Progenitor cell of endocrine pancreas (in vitro differentiated cells): ENCODE measurements around the gene SUGCT. TPM values are rescaled to one million over a fixed set of nuclear protein-coding genes. Genes with fewer than 3 reads are reported as not detected.

Source experiments
- DNase-seq: peaks from one replicate; pipeline ENCODE4 v3.0.0; 2021; ENCODE audit warnings: low spot score; ENCODE audit not compliant: unreplicated experiment
- H3K27ac Mint-ChIP-seq: 2 replicates; pipeline ENCODE4 v1.8.0; 2021; ENCODE audit warnings: mild to moderate bottlenecking, moderate library complexity, mixed read lengths
- H3K27me3 Mint-ChIP-seq: 2 replicates; pipeline ENCODE4 v1.8.0; 2021; ENCODE audit warnings: mixed read lengths
- H3K36me3 Mint-ChIP-seq: 2 replicates; pipeline ENCODE4 v1.8.0; 2022; ENCODE audit warnings: mixed read lengths; ENCODE audit not compliant: insufficient read depth
- H3K4me1 Mint-ChIP-seq: 2 replicates; pipeline ENCODE4 v1.8.0; 2021; ENCODE audit warnings: low read depth, mixed read lengths
- H3K4me3 Mint-ChIP-seq: 2 replicates; pipeline ENCODE4 v1.8.0; 2021; ENCODE audit warnings: low read depth, mild to moderate bottlenecking, moderate library complexity, mixed read lengths
- H3K9me3 Mint-ChIP-seq: 2 replicates; pipeline ENCODE4 v1.8.0; 2021; ENCODE audit warnings: low read depth, mixed read lengths
- total RNA-seq: library from RNA; stranded (reverse); gene quantifications from 2 replicates; pipeline ENCODE4 v1.2.1, GENCODE V29; 2021
- TF ChIP-seq, protein P1 (sequence below): fragments of 200-600 bp; sonication (generic); IDR thresholded peaks from one replicate; pipeline ENCODE4 v1.5.0; 2021; ENCODE audit warnings: antibody characterized with exemption, mild to moderate bottlenecking; ENCODE audit not compliant: unreplicated experiment

Gene SUGCT
- total RNA-seq, 1 donor from 2014 or later, result 6.2 TPM

DNA sequence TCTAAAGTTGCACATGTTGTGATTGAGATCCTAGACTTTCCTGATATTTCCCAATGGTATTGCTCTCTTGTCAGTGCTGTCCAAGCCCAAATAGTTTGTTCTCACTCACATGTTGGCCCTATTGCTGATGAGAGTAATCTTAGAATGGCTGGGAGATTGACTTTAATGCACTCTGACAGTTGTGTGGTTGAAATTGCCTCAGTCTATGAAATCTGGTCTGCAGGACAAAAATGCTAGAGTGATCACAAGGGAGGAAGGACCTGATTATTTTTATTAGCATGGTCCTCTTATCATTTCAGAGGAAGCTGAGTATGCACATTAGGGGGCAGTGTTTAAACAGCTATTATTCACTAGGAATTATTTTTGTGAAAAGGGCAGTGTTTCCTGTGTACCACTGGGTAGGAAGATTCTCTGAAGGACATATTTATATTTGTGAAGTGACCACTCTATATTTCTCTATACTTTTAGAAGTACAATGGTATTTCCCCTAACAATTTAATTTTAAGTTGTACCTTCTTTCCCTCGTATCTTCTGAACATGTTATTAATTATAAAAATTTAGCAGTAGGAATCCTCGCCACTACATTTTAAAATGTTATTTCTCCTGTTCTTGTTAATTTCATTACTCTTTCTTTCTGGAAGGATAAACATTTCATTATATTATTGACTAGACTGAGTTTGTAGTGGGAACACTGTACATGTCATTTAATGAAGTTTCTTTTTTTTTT is 64.4 kb downstream of the SUGCT start:
- TF ChIP-seq, protein P1, sequence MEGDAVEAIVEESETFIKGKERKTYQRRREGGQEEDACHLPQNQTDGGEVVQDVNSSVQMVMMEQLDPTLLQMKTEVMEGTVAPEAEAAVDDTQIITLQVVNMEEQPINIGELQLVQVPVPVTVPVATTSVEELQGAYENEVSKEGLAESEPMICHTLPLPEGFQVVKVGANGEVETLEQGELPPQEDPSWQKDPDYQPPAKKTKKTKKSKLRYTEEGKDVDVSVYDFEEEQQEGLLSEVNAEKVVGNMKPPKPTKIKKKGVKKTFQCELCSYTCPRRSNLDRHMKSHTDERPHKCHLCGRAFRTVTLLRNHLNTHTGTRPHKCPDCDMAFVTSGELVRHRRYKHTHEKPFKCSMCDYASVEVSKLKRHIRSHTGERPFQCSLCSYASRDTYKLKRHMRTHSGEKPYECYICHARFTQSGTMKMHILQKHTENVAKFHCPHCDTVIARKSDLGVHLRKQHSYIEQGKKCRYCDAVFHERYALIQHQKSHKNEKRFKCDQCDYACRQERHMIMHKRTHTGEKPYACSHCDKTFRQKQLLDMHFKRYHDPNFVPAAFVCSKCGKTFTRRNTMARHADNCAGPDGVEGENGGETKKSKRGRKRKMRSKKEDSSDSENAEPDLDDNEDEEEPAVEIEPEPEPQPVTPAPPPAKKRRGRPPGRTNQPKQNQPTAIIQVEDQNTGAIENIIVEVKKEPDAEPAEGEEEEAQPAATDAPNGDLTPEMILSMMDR, result peak; percentile 31
- H3K27me3 Mint-ChIP-seq, result no peaks in the 10 kb centered on the region
- no peaks in the 10 kb centered on the region for H3K36me3 Mint-ChIP-seq
- no peak overlapping the region for H3K27ac Mint-ChIP-seq
- H3K4me3 Mint-ChIP-seq, result no peak overlapping the region
- no peaks in the 10 kb centered on the region for H3K4me1 Mint-ChIP-seq
- H3K9me3 Mint-ChIP-seq, result no peaks in the 10 kb centered on the region
- DNase-seq, result no peak

DNA sequence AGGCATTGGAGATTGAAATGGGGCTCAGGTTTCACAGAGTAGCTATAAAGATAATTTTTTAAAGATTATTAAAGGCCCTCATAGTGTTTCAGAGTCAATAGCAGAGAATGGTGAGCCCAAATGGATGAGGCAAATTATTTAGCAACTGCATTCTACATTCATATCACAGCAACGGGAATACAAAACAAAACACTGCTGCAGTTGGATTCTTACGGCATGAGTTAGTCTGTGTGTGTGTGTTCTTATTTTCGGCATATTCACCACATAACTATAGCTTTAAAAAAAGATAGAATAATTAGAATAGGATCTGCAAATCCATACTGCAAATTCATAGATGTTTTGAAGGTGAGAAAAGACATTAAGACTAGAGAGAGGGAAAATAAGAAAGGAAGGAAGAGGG is 66.0 kb downstream of the SUGCT start:
- no peak overlapping the region for H3K4me3 Mint-ChIP-seq
- DNase-seq, result no peak
- H3K36me3 Mint-ChIP-seq, result no peaks in the 10 kb centered on the region
- TF ChIP-seq, protein P1, result no peak
- no peaks in the 10 kb centered on the region for H3K4me1 Mint-ChIP-seq
- no peaks in the 10 kb centered on the region for H3K9me3 Mint-ChIP-seq
- H3K27me3 Mint-ChIP-seq, result no peaks in the 10 kb centered on the region
- no peak overlapping the region for H3K27ac Mint-ChIP-seq

DNA sequence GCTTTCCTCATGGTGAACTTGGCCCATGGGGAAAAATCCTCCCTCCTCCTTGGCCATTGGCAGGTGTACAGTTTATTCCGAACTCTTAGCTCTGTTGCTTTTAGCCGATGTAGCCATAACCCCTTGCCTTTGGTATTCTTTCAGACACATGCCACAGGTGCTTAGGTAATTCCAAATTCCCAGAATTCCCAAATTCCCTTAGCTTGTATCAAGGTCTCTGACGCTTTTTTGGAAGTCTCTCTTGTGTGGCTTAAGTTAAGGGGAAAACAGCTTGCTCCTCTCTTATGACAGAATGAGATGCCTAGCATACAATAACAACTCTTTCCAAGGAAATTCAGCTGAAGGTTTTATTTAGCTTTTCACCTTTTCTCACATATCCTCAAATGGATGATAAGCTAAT is 68.0 kb downstream of the SUGCT start:
- Mint-ChIP-seq H3K4me3 (no peak overlapping the region), H3K27me3 (no peaks in the 10 kb centered on the region)
- TF ChIP-seq, protein P1, result no peak

DNA sequence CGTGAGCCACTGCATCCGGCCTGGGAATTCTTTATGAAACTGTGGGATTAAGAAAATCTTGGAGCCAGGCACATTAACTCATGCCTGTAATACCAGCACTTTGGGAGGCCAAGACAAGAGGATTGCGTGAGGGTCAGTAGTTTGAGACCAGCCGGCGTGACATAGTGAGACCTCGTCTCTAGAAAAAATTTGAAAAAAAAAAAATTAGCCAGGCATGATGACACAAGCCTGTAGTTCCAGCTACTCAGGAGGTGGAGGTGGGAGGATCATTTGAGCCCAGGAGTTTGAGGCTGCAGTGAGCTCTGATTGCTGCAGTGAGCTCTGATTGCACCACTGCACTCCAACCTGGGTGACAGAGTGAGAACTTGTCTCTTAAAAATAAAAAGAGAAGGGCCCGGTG is 69.8 kb downstream of the SUGCT start:
- TF ChIP-seq, protein P1, result no peak
- Mint-ChIP-seq H3K4me3 (no peak overlapping the region), H3K27me3 (no peaks in the 10 kb centered on the region), H3K27ac (no peak overlapping the region), H3K9me3 (no peaks in the 10 kb centered on the region), H3K4me1 (no peaks in the 10 kb centered on the region), H3K36me3 (no peaks in the 10 kb centered on the region)
- DNase-seq, result no peak

More for the DNA sequence above, 68.0 kb downstream of the SUGCT start:
- H3K4me1 Mint-ChIP-seq, result no peaks in the 10 kb centered on the region
- no peak overlapping the region for H3K27ac Mint-ChIP-seq
- H3K9me3 Mint-ChIP-seq, result no peaks in the 10 kb centered on the region
- no peaks in the 10 kb centered on the region for H3K36me3 Mint-ChIP-seq
- DNase-seq, result no peak

DNA sequence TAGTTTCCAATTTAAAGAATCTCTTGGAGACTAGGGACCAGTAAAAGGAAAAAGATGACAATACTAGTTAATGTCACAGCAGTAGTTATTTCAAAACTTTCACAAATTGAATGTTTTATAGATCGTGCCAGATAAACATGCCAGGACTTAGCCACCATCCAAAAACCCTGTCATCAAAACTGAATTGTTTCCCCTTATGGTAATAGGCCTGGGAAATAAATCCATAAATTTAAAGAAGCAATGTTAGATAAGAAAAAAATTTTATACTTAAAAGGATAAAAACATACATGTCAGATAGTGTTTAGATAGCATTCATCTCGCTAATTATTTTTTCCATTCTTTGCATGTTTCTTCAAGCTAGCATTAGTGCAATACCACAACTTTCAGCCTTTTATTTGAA is 71.2 kb downstream of the SUGCT start:
- no peak overlapping the region for H3K4me3 Mint-ChIP-seq
- H3K36me3 Mint-ChIP-seq, result no peaks in the 10 kb centered on the region
- no peak for DNase-seq
- no peak overlapping the region for H3K27ac Mint-ChIP-seq
- TF ChIP-seq, protein P1, result no peak
- no peaks in the 10 kb centered on the region for H3K27me3 Mint-ChIP-seq
- H3K4me1 Mint-ChIP-seq, result no peaks in the 10 kb centered on the region
- no peaks in the 10 kb centered on the region for H3K9me3 Mint-ChIP-seq
